PFSK-1 (cell line): ENCODE measurements around the gene SH2B3.

Experiments used
- FOXP2 ChIP-seq: optimal IDR thresholded peaks from 2 replicates; pipeline ENCODE3; 2011; ENCODE audit warnings: borderline replicate concordance, control low read depth, inconsistent platforms; ENCODE audit not compliant: insufficient read depth; ENCODE audit errors: extremely low read length, extremely low read depth
- POLR2AphosphoS5 ChIP-seq: IDR thresholded peaks from 2 replicates; pipeline ENCODE4 v1.6.1; 2012; ENCODE audit warnings: low read depth, mild to moderate bottlenecking, control low read depth, low read length, moderate library complexity
- SIN3A ChIP-seq: IDR thresholded peaks from 2 replicates; pipeline ENCODE4 v1.6.1; 2012; ENCODE audit warnings: mild to moderate bottlenecking, low read length, moderate library complexity, borderline replicate concordance; ENCODE audit not compliant: insufficient read depth
- TAF1 ChIP-seq: IDR thresholded peaks from 2 replicates; pipeline ENCODE4 v1.6.1; 2012; ENCODE audit warnings: low read length, control low read depth, borderline replicate concordance; ENCODE audit not compliant: insufficient read depth
- TF ChIP-seq, protein P1 (sequence below), 2 experiments: IDR thresholded peaks; 2 replicates each; pipeline versions ENCODE4 v1.6.1 to v1.8.0; 2011 to 2012; ENCODE audit warnings: low read depth in 2 of 2, low read length in 2 of 2, control low read depth in 1 of 2, inconsistent platforms in 1 of 2, mild to moderate bottlenecking in 1 of 2, moderate library complexity in 1 of 2; ENCODE audit not compliant: insufficient read depth in 1 of 2

The SH2B3 gene

DNA sequence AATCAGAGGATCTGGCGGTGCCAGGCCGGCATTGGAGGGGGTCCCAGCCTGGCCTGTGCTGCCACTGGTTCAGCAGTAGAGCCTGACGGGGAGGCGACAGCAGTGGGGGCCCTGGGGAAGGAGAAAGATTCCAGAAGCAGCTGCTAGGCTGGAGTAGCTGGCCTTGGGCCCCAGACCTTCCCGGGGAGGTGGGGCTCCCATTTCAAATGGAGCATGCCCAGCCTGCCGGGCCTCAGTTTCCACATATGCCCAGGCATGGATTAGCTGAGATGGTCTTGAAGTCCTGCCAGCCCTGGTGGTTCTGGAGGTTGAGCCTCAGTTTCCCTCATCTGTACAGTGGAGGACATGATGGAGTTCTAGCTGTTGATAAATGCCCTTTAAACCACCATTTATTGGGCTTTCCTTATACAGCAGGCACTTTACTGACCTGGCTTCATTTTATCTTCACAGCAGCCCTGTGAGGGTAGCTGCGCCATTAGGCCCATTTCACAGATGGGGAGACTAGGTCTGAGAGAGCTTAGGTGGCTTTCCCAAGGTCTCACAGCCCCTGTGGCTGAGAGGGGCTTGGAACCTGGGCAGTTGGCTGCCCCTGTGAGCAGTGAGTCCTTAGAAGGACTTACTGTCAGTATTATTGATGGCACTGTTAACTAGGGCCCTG is 21.8 kb downstream of the SH2B3 start:
- TF ChIP-seq POLR2AphosphoS5 (no peak), FOXP2 (no peak), TAF1 (no peak)
- TF ChIP-seq, protein P1, sequence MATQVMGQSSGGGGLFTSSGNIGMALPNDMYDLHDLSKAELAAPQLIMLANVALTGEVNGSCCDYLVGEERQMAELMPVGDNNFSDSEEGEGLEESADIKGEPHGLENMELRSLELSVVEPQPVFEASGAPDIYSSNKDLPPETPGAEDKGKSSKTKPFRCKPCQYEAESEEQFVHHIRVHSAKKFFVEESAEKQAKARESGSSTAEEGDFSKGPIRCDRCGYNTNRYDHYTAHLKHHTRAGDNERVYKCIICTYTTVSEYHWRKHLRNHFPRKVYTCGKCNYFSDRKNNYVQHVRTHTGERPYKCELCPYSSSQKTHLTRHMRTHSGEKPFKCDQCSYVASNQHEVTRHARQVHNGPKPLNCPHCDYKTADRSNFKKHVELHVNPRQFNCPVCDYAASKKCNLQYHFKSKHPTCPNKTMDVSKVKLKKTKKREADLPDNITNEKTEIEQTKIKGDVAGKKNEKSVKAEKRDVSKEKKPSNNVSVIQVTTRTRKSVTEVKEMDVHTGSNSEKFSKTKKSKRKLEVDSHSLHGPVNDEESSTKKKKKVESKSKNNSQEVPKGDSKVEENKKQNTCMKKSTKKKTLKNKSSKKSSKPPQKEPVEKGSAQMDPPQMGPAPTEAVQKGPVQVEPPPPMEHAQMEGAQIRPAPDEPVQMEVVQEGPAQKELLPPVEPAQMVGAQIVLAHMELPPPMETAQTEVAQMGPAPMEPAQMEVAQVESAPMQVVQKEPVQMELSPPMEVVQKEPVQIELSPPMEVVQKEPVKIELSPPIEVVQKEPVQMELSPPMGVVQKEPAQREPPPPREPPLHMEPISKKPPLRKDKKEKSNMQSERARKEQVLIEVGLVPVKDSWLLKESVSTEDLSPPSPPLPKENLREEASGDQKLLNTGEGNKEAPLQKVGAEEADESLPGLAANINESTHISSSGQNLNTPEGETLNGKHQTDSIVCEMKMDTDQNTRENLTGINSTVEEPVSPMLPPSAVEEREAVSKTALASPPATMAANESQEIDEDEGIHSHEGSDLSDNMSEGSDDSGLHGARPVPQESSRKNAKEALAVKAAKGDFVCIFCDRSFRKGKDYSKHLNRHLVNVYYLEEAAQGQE (IDR thresholded peaks at IDR 0.05; ENCODE audit: insufficient read depth in 1 of 2, low read depth in 2 of 2, low read length in 2 of 2), result no peak

DNA sequence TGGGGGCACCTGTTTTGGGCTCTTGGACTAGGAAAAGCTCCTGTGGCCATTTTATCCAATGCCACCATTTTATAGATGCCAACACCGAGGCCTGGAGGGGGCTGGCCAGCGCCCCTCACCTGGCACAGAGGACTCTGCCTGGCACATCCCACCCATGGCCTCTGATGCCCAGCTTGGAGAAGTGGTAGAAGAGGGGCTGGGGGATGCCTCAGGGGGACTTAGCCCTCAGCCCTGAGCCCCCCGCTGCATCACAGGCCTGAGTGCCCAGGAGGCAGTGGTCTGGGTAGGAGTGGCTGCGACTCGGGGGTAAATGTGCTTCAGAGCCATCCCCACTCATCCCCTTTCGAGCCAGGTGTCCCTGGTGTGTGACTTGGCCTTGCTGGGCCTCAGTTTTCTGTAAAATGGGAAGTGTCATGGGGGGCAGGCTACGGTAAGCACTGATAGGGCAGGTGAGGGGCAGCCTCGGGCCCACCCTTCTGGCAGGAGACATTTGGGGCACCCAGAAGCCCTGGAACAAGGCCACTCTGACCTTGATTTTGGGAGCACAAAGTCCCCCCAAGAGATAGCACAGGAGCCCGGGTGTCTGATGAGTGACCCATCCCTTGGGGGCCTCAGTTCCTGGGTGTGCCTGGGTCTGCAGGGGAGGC is 22.5 kb downstream of the SH2B3 start:
- TF ChIP-seq FOXP2 (no peak), TAF1 (no peak), SIN3A (no peak), POLR2AphosphoS5 (no peak)
- TF ChIP-seq, protein P1 (IDR thresholded peaks at IDR 0.05; ENCODE audit: insufficient read depth in 1 of 2, low read depth in 2 of 2, low read length in 2 of 2), result no peak

DNA sequence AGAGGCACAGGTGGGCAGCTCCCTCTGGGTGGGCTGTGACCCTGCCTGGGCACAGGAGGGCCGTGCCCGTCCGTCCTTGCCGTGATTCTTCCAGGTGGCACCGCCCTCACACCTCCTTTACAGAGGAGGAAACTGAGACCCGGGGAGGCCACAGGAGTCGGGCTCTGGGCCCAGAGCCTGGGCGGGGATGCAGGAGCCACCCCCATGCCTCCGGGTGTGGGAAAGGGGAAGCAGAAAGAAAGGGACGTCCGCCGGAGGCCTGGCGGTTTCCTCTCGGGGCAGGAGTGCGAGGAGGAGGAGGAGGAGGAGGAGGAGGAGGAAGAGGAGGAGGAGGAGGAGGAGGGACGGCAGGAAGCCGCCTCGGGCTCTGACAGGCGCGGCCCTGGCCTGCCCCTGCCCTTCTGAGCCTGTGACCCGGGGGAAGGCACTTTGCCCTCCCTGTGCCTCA is 23.0 kb downstream of the SH2B3 start:
- TF ChIP-seq, protein P1 (IDR thresholded peaks at IDR 0.05; ENCODE audit: insufficient read depth in 1 of 2, low read depth in 2 of 2, low read length in 2 of 2), result no peak
- TF ChIP-seq SIN3A, result no peak
- no peak for TF ChIP-seq POLR2AphosphoS5
- TF ChIP-seq TAF1, result no peak
- no peak for TF ChIP-seq FOXP2

DNA sequence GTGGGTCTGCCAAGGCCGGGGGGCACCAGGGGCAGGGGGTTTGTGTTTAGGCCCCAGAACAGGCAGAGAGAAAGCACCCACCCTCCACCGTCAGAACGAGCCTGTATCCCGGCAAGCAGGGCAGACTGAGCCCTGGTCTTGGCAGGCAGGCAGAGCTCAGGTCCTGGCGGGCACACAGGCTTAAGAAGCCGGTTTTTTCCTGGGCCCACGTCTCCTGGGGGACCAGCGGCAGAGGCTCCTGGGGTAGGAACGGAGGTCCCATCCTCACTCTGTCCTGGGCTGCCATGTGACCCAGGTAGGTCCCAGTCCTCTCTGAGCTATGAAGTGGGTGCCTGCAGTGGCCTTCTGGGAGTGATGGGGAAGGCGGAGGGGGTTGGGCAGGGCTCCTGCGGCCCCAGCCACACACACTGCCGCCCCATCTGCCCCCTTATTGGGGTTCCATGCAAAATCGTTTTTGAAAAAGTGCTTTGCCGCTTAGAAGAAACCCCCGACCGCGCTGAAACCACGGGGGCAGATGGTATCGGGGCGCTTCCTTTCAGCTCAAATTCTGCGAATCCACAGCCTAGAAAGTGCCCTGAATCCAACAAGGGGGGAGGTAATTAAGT is 24.2 kb downstream of the SH2B3 start:
- TF ChIP-seq SIN3A (no peak), TAF1 (no peak), POLR2AphosphoS5 (no peak), FOXP2 (no peak)
- TF ChIP-seq, protein P1 (IDR thresholded peaks at IDR 0.05; ENCODE audit: insufficient read depth in 1 of 2, low read depth in 2 of 2, low read length in 2 of 2), result no peak
